GM18517 (cell line): Measurements from ENCODE around the gene CCDC88C.

Experiments
- ATAC-seq: cut with Tn5 transposase; IDR thresholded peaks from one replicate; pipeline ENCODE4 v1.9.1; 2021; ENCODE audit warnings: mild to moderate bottlenecking, moderate library complexity; ENCODE audit not compliant: unreplicated experiment

The CCDC88C gene

GRCh38 chr14:91293281-91293680 is 124.3 kb downstream of the CCDC88C start:
- no peak for ATAC-seq

- no peak for ATAC-seq
These were observed 125.1 kb downstream of the CCDC88C start for GRCh38 chr14:91292491-91292890.

- ATAC-seq: no peak
These were observed 125.7 kb downstream of the CCDC88C start for GRCh38 chr14:91291786-91292405.

- ATAC-seq: no peak
These were observed 126.6 kb downstream of the CCDC88C start for GRCh38 chr14:91290986-91291385.

GRCh38 chr14:91289464-91289863 is 128.2 kb downstream of the CCDC88C start:
- ATAC-seq: no peak

GRCh38 chr14:91288876-91289275 is 128.7 kb downstream of the CCDC88C start:
- ATAC-seq: no peak

- peak; percentile 61 for ATAC-seq
These were observed 131.1 kb downstream of the CCDC88C start for GRCh38 chr14:91286530-91286937.

- ATAC-seq: no peak
These were observed 132.7 kb downstream of the CCDC88C start for GRCh38 chr14:91284791-91285548.

GRCh38 chr14:91284146-91284790 is 133.4 kb downstream of the CCDC88C start:
- ATAC-seq: no peak

- no peak for ATAC-seq
These were observed 134.0 kb downstream of the CCDC88C start for GRCh38 chr14:91283666-91284065.

GRCh38 chr14:91282954-91283645 is 134.5 kb downstream of the CCDC88C start:
- no peak for ATAC-seq

- no peak for ATAC-seq
These were observed 136.3 kb downstream of the CCDC88C start for GRCh38 chr14:91281346-91281745.

- no peak for ATAC-seq
These were observed 137.5 kb downstream of the CCDC88C start for GRCh38 chr14:91280129-91280528.

- ATAC-seq: no peak
These were observed 138.3 kb downstream of the CCDC88C start for GRCh38 chr14:91279354-91279753.

- no peak for ATAC-seq
These were observed 139.3 kb downstream of the CCDC88C start for GRCh38 chr14:91278383-91278715.

- no peak for ATAC-seq
These were observed 139.9 kb downstream of the CCDC88C start for GRCh38 chr14:91277546-91278382.

GRCh38 chr14:91274796-91275195 is 142.8 kb downstream of the CCDC88C start:
- ATAC-seq: no peak

GRCh38 chr14:91273885-91274273 is 143.7 kb downstream of the CCDC88C start:
- no peak for ATAC-seq

GRCh38 chr14:91273273-91273884 is 144.2 kb downstream of the CCDC88C start:
- no peak for ATAC-seq
